GM19035 (cell line): ENCODE measurements around the gene HPX.

Experiments
- ATAC-seq: cut with Tn5 transposase; IDR thresholded peaks from one replicate; pipeline ENCODE4 v1.9.1; 2021; ENCODE audit not compliant: unreplicated experiment

The HPX gene

DNA sequence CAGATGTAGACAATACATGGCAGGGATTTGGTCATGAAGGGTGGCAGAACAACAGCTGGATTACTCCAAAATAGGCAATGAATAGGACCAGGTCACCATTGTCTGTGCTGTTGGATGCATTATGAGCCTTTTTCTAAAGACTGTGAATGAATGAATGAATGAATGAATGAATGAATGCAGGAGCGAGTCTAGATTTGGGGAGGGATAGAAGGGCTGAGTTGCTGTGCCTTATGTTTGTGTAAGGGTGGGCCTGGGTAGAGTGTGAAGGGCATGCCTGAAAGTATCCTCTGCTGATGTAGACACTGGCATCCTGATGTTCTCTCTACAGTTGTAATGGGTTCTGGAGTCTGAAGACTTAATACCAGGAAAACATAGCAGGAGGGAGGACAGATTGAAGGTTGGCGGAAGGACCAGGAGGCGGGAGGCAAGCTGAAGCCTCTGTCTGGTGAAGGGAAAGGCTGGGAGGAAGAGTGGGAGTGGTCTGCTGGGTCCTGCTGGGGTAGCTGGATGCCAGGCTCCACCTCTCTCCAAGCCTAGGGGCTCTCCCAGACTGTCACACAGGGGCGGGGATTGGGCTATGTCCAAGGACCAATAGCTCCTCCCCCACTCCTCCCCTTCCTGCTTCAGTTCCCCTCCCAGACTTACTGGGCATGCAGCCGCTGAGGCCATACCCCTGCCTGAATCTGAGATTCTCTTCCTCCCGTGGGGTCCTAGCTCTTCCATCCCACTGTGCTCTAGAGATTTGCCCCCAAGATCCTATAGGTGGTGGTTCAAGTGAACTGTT, 28.1 kb upstream of the HPX start:
- ATAC-seq: peak; percentile 47

DNA sequence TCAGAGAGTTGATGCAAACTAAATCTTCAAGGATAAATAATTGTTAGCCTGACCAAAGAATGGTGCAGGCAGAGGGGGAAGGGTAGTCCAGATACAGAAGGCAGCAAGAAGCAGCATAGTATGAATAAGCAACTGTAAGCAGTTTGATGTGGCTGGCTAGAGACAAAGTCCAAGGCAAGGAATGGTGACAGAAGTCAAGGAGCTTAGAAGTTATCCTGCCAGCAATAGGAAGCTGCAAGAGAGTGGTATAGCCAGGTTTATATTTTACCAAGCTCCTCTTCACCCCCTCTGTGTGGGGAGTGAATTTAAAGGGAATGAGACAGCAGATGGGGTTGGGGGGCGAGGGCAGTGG, 18.3 kb upstream of the HPX start:
- no peak for ATAC-seq

GRCh38 chr11:6458352-6459098, 17.7 kb upstream of the HPX start:
- ATAC-seq: no peak

DNA sequence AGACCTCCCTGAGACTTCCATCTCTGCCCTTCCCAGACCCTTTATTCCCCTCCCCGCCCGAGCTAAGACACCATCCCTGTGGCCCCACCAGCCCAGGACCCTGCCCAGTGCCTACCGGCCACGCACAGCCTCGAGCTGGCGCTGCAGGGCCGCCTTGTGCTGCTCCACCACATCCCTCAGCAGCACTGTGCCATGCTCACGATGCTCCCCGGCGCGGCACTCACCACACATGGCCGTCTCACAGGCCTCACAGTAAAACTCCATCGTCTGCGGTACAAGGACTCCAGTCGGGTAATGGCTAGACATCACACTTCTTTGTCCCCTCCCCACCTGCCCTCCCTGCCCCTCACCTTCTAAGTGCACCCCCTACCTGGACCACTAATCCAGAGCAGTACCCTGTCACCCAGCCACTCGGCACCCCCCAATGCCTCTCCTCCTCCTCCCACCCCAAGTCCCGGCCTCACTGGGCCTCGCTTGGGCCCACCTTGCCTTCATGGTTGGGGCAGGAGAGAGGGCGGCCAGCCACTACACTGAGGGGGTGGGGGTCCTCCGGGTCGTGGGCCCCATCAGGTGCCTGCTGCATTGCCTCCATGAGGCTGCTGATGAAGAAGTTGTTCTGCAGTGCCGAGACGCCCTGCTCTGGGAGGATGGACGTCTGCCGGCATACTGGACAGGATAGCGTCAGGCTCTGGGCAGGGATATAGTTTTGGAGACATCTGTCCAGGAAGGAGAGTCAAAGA, 17.0 kb upstream of the HPX start:
- no peak for ATAC-seq

- ATAC-seq: no peak
Measured at GRCh38 chr11:6456361-6457073, 15.7 kb upstream of the HPX start.

DNA sequence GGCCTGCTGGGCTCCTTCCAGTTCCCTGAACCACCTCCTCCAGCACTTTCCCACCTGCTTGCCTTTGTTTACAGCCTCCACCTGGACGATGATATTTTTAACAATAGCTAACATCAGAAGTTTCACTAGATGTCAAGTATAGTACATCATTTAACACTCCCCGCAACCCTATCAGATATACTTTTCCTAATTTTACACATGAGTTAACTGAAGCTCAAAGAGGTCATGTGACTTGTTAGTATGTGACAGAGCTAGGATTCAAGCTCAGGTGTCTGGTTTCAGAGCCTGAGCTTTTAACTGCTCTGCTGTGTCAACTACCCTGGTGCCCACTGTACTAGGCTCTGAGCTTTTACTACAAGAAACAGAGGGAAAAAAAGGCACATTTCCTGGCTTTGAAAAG, 14.3 kb upstream of the HPX start:
- no peak for ATAC-seq

DNA sequence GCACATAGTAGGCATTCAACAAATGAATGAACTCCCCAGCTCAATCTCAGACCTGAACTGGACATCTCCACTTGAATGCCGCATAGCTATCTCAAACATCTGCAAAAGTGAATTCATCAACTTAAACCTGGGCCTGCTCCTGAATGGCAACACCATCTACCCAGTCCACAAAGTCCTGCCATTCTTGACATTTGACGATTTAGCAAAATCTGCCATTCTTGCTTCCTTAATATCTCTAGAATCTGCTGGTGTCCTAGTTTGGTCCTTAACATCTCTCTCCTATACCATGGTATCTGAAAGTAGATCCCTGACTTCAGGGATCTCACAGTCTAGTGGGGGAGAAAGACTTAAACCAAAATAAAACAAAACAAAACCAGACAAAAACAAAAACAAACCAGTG, 12.4 kb upstream of the HPX start:
- ATAC-seq: no peak

DNA sequence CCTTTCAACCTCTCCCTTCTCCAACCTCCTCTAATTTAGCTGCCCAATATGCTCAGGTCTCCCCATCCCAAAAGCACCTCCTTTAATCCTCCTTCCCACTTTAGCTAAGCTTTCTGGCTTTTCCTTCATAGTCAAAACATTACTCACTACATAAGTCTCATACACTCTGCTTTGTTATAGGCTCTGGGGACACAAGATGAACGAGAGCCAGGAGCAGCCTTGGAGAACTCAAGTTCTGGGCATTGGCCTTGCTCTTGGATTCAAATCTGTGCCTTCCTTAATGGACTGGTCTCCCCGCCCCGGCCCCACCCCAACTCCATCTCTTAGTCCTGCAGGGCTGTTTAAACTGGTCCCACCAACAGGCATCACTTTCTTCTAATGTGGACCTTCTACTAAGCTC, 11.4 kb upstream of the HPX start:
- no peak for ATAC-seq

DNA sequence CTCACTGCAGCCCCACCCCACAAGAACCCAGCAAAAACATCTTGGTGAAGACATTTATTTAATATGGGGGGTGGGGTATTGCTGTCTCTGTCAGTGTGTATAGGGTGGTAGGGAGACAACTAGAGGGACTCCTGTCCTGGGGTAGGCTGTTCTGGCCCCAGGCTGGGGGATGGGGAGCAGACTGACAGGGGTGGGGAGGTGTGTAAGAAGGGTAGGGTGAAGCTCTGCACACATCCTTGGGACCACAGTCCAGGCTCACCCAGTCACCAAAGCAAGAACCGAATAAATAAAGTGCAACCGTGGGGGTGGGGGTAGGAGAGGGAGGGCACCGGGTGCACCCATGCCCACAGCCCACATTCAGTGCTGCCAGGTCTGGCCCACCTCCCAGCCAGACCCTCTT, 7.8 kb upstream of the HPX start:
- ATAC-seq: no peak

DNA sequence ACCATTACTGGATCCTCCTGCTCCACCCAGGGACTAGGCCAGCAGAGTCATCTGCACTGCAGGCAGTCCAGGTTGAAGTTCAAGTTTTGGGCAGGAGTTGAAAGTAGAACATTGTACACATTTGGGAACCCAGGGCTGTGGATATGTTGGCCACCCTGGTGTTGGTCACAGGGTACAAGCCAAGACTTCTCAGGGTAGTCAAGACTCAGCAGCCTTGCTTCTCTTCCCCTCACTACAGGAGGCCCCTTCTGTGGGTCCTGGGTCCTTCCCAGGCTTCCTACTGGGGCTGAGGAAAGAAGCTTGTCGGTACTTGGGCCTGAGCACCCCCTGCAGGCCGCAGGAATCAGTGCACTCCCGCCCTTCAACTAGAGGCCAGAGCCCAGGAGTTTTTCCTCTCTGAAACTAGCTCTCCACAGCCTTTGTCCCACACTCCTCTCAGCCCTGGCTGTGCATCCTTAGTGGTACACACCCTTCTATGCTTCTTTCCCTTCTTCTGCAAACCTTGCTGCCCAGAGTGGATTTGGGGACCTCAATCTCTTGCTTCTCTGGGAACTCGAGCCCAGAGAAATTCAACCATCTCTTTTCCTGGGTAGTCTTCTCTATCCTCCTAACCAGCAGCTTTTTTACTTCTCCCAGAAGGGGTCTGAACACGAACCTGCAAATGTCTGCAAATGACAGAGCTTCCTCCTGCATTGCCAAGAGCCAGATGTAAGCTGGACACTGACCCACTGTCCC, 2.6 kb upstream of the HPX start:
- peak; percentile 77 for ATAC-seq

- ATAC-seq: no peak
Measured at GRCh38 chr11:6442441-6442840, 1.7 kb upstream of the HPX start.

- no peak for ATAC-seq
Measured at GRCh38 chr11:6438979-6439571, 1.7 kb downstream of the HPX start.

- no peak for ATAC-seq
Measured at GRCh38 chr11:6437993-6438392, 2.8 kb downstream of the HPX start.

GRCh38 chr11:6437423-6437822, 3.4 kb downstream of the HPX start:
- ATAC-seq: no peak

DNA sequence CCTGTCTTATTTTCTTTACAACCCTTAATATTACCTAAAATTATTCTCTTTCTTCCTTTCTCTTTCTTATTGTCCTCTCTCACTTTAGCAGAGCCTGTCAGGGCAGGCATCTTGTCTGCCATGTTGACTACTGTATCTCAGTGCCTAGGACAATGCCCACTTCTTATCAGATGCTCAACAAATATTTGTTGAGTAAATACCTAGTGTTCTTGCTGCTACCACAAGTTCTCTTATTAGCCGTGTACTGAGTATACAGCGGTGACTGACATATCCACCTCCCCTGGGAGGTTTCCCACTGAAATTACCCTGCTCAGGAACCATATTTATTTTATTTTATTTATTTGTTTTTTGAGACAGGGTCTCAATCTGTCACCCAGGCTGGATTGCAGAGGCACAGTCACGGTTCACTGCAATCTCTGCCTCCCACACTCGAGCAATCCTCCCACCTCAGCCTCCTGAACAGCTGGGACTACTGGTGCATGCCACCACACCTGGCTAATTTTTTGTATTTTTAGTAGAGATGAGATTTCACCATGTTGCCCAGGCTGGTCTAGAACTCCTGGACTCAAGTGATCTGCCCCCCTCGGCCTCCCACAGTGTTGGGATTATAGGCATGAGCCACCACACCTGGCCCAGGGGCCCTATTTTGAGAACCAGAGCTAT, 6.7 kb downstream of the HPX start:
- ATAC-seq: no peak

GRCh38 chr11:6431861-6432260, 8.9 kb downstream of the HPX start:
- no peak for ATAC-seq

DNA sequence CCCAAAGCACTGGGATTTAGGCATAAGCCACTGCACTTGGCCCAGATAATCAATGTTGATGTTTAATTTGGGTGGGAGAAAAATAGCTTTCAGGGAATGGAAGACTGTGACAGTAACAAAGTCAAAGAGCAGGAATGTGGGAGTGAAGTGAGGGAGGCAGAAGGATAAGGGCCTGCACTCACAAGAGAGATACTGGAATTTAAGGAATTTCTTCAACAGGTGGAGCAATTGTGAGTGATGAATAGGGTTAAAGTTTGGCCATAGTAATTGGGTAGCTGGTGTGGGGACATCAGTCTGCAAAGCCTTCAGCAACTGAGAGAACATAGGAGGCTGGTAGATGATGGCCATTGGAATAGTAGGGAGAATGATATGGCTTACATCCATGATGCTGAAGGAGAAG, 13.3 kb downstream of the HPX start:
- ATAC-seq: no peak

GRCh38 chr11:6420677-6421076, 20.1 kb downstream of the HPX start:
- no peak for ATAC-seq

DNA sequence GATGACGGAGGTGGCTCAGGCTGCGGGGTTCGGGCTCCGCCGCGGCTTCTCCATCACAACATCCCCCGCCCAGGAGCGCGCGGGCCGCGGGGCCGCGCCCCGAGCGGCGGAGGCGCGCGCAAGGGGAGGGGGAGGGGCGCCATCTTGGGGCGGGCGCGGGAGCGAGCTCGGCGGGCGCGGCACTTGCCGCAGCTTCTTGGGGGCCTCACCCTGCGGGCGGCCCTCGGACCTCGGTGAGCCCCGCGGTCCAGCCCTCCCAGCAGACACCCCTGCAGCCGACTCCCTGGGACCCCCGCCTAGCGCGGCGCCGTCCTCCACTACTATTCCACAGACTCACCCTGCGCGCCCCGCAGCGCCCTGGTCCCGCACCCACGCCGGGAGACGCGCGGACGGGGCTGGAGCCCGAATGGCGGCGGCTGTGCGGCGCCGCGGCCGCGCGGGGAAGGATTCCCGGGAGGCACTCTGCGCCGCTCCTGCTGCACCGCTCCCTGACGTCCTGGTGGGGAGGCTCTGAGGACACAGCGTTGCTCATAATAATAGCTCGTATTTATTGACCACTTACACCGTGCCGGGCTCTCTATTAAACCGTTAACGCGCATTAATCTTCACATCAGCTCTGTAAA, 21.7 kb downstream of the HPX start, which contains the start of gene APBB1:
TSS of gene APBB1 (minus strand) at position 86 of the 623 bp plus-strand sequence. CDS start 7,747 bp downstream, outside the sequence.
- ATAC-seq: peak; percentile 68
